GM21423 (cell line): ENCODE measurements around the gene PPP1R12A.
A peak's percentile ranks its signal among the peaks of the same experiment; 100 is the strongest.

Experiments used
- ATAC-seq: cut with Tn5 transposase; IDR thresholded peaks from one replicate; pipeline ENCODE4 v1.9.1; 2021; ENCODE audit warnings: mild to moderate bottlenecking, moderate library complexity; ENCODE audit not compliant: unreplicated experiment

PPP1R12A gene

DNA sequence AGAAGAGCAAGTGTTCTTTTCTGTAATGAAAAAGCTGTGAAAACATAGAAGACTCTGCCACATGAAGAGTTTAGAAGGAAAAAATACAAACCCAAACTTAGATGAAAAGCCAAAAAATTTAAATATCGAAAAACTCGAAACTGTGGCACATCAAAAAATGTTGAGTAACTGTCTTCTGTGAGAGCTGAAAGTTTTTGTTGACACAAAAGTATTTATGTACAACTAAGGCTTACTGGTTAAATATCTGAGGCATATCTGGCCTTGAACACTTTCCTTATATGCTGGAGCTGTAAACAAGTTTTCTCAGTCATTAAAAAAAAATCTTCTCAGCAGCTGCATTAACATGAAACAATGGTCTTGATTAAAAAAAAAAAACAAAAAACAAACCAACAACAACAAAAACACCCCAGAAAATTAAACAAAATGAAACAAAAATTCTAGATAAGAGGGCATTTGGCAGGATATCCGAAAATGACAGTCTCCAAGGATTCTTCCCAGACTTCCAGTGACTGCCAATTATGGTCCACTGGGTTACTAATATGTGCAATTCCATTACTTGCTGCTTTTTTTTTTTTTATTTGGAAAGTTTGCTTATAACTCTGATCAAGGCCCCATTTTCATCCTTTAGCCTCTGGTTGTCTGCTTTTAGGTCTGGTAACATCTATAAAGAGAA lies 159.4 kb downstream of the PPP1R12A start:
- ATAC-seq: no peak

- ATAC-seq: no peak
These were observed 161.0 kb downstream of the PPP1R12A start for GRCh38 chr12:79773896-79774295.

DNA sequence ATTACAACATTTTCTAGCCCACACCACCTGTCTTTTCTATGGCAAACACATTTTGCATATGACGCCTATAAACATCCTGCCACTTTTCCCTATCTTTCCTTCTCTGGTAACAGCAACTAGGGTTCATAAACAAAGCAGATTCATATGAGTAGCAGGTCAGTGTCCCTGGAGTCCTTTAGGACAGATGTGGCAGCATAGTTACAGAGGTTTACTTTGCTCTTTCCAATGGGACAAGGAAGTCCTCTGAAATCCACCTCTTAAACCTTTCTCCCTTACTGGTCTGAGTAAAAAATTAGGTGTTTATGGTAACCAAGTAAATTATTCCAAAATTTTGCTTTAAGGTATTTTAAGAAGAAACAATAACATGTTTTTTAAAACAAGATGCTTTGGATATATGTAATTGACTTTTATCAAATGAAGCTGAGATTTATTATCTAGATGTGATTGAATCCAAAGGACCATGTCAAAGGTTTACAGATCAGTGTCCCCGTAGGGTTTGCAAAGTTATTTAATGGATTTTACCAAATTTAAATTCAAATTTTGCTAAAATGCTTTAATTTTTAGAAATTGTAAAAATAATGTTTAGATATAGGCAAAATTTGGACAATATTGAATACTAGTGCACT lies 164.9 kb downstream of the PPP1R12A start:
- ATAC-seq: no peak

DNA sequence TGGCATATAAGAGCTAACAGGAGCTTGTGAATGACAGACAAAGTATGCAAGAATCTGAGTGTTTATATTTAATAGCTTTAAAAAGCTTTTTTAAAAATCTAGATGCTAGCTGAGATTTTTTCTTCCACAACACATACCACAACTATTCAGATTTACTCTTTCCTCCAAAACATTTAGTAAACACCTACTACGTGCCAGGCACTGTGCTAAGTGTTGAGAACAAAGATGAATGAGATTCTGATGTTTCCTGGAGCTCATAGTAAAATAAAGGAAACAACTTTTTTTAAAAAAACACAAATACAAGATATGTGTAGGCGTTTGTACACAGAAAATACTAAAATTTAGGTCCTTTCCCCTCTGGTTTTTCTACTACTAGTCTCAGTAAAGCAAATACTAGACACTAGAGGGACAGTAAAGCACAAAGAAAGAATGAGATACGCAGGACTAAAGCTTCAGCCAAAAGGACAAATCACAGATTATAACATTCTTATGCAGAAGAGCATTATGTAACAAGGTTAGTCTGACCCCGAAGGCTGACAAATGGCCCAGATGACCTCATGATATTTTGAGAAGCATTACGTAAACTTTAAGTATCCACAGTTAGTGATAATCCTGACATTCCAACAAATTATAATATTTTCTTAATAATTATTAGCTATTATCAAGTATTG lies 165.6 kb downstream of the PPP1R12A start:
- no peak for ATAC-seq

- ATAC-seq: no peak
These were observed 168.0 kb downstream of the PPP1R12A start for GRCh38 chr12:79766705-79767464.

DNA sequence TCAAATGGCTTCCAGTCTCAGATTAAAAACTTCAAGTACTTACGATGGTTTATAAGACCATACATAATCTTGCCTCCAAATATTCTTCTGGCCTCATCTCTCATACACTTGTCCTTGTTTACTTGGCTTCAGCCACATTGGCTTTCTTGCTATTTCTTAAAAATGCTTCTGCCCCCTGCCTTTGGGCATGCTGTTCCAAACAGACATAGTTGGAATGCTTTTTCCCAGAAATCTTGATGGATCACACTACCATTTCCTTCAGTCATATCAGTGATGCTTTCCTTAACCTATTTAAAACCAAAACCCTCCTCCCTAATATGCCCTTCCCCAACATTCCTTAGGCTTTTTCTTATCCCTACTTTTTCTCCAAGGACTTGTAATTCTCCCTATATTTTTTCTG lies 169.7 kb downstream of the PPP1R12A start:
- ATAC-seq: no peak

- no peak for ATAC-seq
These were observed 170.3 kb downstream of the PPP1R12A start for GRCh38 chr12:79764641-79765040.

DNA sequence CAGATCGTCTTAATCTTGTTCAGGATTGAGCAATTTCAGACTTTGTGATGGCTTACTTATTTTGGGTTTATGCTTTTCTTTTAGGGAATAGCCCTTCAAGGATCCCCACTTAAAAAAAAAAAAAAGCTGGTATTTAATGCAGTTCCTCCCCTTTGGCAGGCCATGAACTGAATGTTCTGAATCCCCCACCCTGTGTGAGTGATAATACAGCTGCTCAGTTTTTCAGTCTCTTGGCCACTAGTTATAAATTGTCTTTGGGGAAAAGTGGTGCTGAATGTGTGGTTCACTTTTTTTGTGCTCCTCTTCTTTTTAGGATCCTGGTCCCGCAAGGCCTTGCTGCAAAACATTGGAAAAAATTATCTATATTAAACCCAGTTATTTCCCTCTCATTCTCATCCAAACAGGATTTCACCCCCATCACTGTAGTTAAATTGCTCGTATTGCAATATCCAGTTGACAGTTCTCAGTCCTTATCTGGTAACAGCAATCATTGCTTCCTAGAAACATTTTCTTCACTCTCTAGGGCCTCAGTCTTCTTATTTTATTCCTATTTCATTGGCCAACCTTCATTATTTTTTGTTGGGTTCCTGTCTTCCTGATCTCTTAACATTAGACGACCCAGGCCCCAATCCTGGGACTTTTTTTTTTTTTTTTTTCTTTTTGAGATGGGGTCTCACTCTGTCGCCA lies 171.0 kb downstream of the PPP1R12A start:
- no peak for ATAC-seq

DNA sequence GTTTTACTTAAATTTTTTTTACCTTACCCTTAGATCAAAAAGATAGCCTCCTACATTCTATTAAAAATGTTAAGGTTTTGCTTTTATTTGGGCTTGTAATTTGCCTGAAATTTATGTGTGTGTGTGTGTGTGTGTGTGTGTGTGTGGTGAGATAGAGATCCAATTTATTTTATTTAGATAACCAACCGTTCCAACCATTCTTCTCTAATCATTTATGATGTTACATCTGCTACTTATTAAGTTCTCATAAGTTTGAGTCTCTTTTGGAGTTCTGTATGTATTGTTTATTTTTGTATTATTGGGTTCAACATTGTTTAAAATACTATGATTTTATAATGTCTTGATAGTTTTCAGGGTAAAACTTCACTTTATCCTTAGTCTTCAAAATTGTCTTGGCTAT lies 173.6 kb downstream of the PPP1R12A start:
- ATAC-seq: no peak

GRCh38 chr12:79747274-79747673 lies 187.6 kb downstream of the PPP1R12A start:
- ATAC-seq: no peak

DNA sequence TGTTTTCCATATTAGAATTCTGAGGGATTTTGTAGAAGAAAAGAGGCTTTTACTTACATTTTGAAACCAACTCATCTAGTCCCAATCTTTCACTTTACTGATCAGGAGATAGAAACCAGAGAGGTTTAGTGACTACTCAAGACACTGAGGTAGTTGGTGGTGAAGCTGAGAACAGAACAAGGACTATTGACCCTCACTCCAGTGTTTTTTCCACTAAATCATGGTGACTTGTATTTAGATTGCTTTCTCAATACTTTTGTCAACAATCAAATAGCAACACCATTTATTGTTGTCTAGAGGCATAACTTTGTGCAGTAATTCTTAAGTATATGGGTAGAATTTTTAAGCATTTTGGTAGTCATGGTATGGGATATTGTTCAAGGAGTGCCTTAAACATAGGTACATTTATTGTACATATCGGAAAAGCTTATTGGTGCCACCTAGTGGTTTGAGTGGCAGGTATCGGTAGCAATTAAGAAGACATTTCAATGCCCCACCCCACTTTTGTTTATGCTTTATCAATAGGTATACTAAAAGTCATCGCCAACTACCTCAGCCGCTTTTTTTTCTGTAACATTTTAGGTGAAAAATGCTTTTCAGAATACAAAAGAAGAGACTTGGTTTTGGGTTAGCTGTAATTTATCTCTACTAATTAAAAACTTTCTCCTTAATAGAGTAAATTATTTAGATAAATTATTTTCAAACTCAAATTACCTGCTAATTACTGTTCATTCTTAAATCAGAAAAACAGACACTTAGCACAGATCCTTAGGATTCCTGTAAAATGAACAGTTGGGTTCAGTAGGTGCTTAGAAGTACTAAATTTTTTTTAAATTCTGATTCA lies 196.8 kb downstream of the PPP1R12A start:
- peak; percentile 80 for ATAC-seq

- no peak for ATAC-seq
These were observed 202.3 kb downstream of the PPP1R12A start for GRCh38 chr12:79732638-79733037.

DNA sequence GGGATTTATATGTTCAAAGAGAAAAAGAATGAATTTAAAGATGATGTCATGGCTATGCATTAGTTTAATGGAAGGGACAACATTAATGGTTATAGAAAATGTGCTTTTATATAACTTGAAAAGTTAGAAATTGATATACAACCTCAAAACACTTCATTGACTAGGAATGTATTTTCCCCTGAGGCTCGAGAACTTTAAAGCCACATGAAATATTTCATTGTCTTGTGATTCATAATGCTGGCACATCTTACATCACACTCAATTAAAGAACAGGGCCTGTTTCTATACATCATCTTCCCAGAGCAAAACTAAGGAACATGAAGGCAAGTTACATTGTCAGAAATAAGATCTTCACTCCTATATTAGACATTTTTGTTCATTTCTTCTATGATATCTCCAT lies 208.9 kb downstream of the PPP1R12A start:
- ATAC-seq: no peak
